Astrocyte (in vitro differentiated cells and primary cell): ENCODE measurements around the gene RPS25. TPM values are rescaled to one million over a fixed set of nuclear protein-coding genes. Genes with fewer than 3 reads are reported as not detected.

Experiments
- DNase-seq: peaks from one replicate; pipeline ENCODE4 v3.0.0-alpha.2; 2010; ENCODE audit warnings: low read depth
- FAIRE-seq: peaks from 2 replicates; lab custom pipeline; 2011; peaks lifted over from hg19 to GRCh38; lab: Jason Lieb, UNC
- H2AFZ ChIP-seq: 2 replicates; pipeline ENCODE4 v1.6.0; 2012; ENCODE audit warnings: low read depth, low read length, inconsistent platforms
- H3K27ac ChIP-seq: 2 replicates; pipeline ENCODE4 v1.5.1; 2011; ENCODE audit warnings: low read depth, low read length, inconsistent platforms
- H3K27me3 ChIP-seq: 2 replicates; pipeline ENCODE4 v1.6.0; 2011; ENCODE audit warnings: low read length, inconsistent platforms; ENCODE audit not compliant: insufficient read depth
- H3K36me3 ChIP-seq: 2 replicates; pipeline ENCODE4 v1.5.1; 2011; ENCODE audit warnings: low read length, inconsistent platforms; ENCODE audit not compliant: insufficient read depth
- H3K4me1 ChIP-seq: 2 replicates; pipeline ENCODE4 v1.5.1; 2011; ENCODE audit warnings: low read length, inconsistent platforms; ENCODE audit not compliant: insufficient read depth
- H3K4me2 ChIP-seq: 2 replicates; pipeline ENCODE4 v1.6.0; 2012; ENCODE audit warnings: low read length, inconsistent platforms
- H3K4me3 ChIP-seq: 2 replicates; pipeline ENCODE4 v1.5.1; 2011; ENCODE audit warnings: low read depth, mild to moderate bottlenecking, low read length, inconsistent platforms; ENCODE audit not compliant: insufficient read depth
- H3K79me2 ChIP-seq: 2 replicates; pipeline ENCODE4 v1.6.0; 2012; ENCODE audit warnings: mild to moderate bottlenecking, low read length, inconsistent platforms; ENCODE audit not compliant: insufficient read depth
- H3K9ac ChIP-seq: 2 replicates; pipeline ENCODE4 v1.6.0; 2012; ENCODE audit warnings: mild to moderate bottlenecking, low read length, inconsistent platforms
- H3K9me3 ChIP-seq: 2 replicates; pipeline ENCODE4 v1.5.1; 2012; ENCODE audit warnings: low read depth, mild to moderate bottlenecking, low read length, inconsistent platforms; ENCODE audit not compliant: insufficient read depth
- H4K20me1 ChIP-seq: 2 replicates; pipeline ENCODE4 v1.6.0; 2012; ENCODE audit warnings: low read length, inconsistent platforms; ENCODE audit not compliant: insufficient read depth
- H3K27ac Mint-ChIP-seq: one replicate; pipeline ENCODE4 v1.8.0; 2021; ENCODE audit warnings: mild to moderate bottlenecking, mixed read lengths; ENCODE audit not compliant: unreplicated experiment
- H3K27me3 Mint-ChIP-seq: one replicate; pipeline ENCODE4 v1.8.0; 2021; ENCODE audit warnings: low read depth, mixed read lengths; ENCODE audit not compliant: unreplicated experiment
- H3K36me3 Mint-ChIP-seq: one replicate; pipeline ENCODE4 v1.8.0; 2021; ENCODE audit warnings: low read depth, mixed read lengths; ENCODE audit not compliant: unreplicated experiment
- H3K4me1 Mint-ChIP-seq: one replicate; pipeline ENCODE4 v1.8.0; 2021; ENCODE audit warnings: low read depth, mixed read lengths; ENCODE audit not compliant: unreplicated experiment
- H3K4me3 Mint-ChIP-seq: one replicate; pipeline ENCODE4 v1.8.0; 2021; ENCODE audit warnings: mild to moderate bottlenecking, moderate library complexity, mixed read lengths; ENCODE audit not compliant: unreplicated experiment
- H3K9me3 Mint-ChIP-seq: one replicate; pipeline ENCODE4 v1.8.0; 2021; ENCODE audit warnings: mild to moderate bottlenecking, mixed read lengths; ENCODE audit not compliant: unreplicated experiment
- EZH2 ChIP-seq: IDR thresholded peaks from 2 replicates; pipeline ENCODE4 v1.6.1; 2012; ENCODE audit warnings: mild to moderate bottlenecking, low read length, inconsistent platforms; ENCODE audit not compliant: insufficient read depth
- total RNA-seq: library from RNA; stranded (reverse); gene quantifications from 2 replicates; pipeline ENCODE4 v1.2.1, GENCODE V29; 2021
- TF ChIP-seq, protein P1 (sequence below): IDR thresholded peaks from 2 replicates; pipeline ENCODE4 v1.5.1; 2011; ENCODE audit warnings: low read depth, mild to moderate bottlenecking, inconsistent platforms, low read length, moderate library complexity; ENCODE audit not compliant: insufficient read depth

The RPS25 gene
- total RNA-seq, 1 donor from 2014 or later: 750 TPM

DNA sequence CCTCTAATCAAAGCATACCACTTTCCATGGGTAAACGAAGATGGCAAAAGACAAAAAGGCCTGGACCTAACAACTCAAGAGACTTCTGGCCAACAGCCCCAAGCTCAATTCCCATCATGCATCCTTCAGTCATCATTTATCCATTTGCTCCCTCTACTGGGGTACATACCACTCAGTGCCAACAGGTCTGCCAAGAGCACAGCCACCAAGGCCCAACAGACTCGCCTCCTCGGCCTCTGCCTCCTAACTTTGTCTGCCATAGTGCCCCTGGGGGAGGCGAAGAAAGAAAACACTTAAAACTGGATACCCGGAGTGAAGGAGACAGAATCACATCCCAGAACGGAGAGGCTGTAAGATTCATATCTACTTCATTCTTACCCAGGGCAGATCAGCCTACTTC, 37.8 kb upstream of the RPS25 start:
- Mint-ChIP-seq H3K36me3 (peaks cover 25% of the 10 kb centered on the region), H3K4me1 (peaks cover 14% of the 10 kb centered on the region)

DNA sequence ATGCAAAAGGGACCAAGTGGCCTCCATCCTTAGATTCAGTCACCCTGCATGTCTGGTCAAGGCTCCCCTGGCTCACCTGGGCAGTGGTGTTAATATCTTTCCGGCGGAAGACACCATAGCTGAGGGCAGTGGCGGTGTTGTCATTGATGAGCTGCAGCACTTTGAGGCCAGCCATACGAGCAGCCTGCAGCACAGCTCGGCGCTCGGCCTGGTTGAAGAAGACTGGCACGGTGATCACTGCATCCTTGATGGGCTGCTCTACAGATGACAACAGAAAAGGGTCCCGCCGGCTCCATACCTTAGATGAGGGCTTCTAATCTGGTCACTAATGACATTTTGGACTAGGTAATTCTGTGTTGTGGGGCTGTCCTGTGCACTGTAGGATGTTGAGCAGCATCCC, 36.3 kb upstream of the RPS25 start:
- Histone ChIP-seq H3K27ac (no peak overlapping the region), H3K36me3 (peaks cover 56% of the 10 kb centered on the region), H3K79me2 (peaks cover 47% of the 10 kb centered on the region), H3K27me3 (no peaks in the 10 kb centered on the region), H4K20me1 (peaks cover 67% of the 10 kb centered on the region), H3K9me3 (no peaks in the 10 kb centered on the region), H3K4me2 (no peak overlapping the region), H3K4me1 (peaks cover 18% of the 10 kb centered on the region), H2AFZ (no peak overlapping the region), H3K9ac (peak overlapping the region; percentile 22), H3K4me3 (no peak overlapping the region)
- Mint-ChIP-seq H3K4me3 (peak overlapping the region; percentile 61), H3K9me3 (no peaks in the 10 kb centered on the region), H3K4me1 (peaks cover 14% of the 10 kb centered on the region), H3K36me3 (peaks cover 30% of the 10 kb centered on the region), H3K27me3 (no peaks in the 10 kb centered on the region), H3K27ac (no peak overlapping the region)
- TF ChIP-seq, protein P1, sequence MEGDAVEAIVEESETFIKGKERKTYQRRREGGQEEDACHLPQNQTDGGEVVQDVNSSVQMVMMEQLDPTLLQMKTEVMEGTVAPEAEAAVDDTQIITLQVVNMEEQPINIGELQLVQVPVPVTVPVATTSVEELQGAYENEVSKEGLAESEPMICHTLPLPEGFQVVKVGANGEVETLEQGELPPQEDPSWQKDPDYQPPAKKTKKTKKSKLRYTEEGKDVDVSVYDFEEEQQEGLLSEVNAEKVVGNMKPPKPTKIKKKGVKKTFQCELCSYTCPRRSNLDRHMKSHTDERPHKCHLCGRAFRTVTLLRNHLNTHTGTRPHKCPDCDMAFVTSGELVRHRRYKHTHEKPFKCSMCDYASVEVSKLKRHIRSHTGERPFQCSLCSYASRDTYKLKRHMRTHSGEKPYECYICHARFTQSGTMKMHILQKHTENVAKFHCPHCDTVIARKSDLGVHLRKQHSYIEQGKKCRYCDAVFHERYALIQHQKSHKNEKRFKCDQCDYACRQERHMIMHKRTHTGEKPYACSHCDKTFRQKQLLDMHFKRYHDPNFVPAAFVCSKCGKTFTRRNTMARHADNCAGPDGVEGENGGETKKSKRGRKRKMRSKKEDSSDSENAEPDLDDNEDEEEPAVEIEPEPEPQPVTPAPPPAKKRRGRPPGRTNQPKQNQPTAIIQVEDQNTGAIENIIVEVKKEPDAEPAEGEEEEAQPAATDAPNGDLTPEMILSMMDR: no peak
- no peak for TF ChIP-seq EZH2
- FAIRE-seq (no peak), DNase-seq (no peak)

More for the DNA sequence above, 37.8 kb upstream of the RPS25 start:
- DNase-seq (no peak), FAIRE-seq (no peak)
- Mint-ChIP-seq H3K27ac (peak overlapping the region; percentile 63), H3K9me3 (no peaks in the 10 kb centered on the region), H3K27me3 (no peaks in the 10 kb centered on the region), H3K4me3 (peak overlapping the region; percentile 93)
- Histone ChIP-seq H3K36me3 (peaks cover 45% of the 10 kb centered on the region), H4K20me1 (peaks cover 54% of the 10 kb centered on the region), H3K27ac (peak overlapping the region; percentile 83), H3K9ac (peak overlapping the region; percentile 91), H3K4me1 (peaks cover 18% of the 10 kb centered on the region), H3K9me3 (no peaks in the 10 kb centered on the region), H3K4me3 (peak overlapping the region; percentile 78), H3K4me2 (peak overlapping the region; percentile 91), H3K79me2 (peaks cover 47% of the 10 kb centered on the region), H2AFZ (no peak overlapping the region), H3K27me3 (no peaks in the 10 kb centered on the region)
- no peak for TF ChIP-seq EZH2
- TF ChIP-seq, protein P1: no peak

DNA sequence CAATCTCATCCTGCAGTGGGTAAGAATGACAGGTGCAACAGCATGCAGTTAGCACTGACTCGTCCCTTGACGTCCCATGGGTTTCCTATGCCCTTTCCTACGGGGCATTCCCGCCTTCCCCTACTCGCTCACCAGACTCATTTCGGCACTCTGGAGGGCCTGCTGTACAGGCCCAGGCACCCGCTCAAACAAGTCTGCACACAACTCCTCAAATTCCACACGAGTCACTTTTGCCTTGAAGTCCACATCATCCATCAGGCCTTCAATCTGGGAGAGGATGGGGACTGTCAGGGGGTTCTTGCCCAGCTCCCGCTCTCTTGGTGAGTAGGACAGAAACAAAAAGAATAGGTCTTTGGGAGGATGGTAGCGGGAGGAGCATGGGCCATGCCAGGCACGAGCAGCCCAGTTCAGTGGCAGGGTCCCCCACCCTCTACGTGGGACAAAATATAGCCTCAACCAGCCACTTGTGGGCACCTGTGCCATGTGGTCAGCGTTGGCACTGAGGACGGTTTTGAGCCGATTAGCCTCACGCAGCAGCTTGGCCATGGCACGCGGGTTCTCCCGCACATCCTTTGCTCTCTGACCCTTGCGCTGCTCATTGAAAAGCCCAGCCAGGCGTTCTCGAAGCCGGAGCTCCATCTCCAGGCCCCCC, 34.1 kb upstream of the RPS25 start:
- Histone ChIP-seq H4K20me1 (peaks cover 85% of the 10 kb centered on the region), H3K9me3 (no peaks in the 10 kb centered on the region), H2AFZ (no peak overlapping the region), H3K27ac (no peak overlapping the region), H3K4me2 (no peak overlapping the region), H3K27me3 (no peaks in the 10 kb centered on the region), H3K36me3 (peaks cover 66% of the 10 kb centered on the region), H3K4me1 (peaks cover 10% of the 10 kb centered on the region), H3K4me3 (no peak overlapping the region), H3K79me2 (peaks cover 42% of the 10 kb centered on the region), H3K9ac (no peak overlapping the region)
- DNase-seq (no peak), FAIRE-seq (no peak)
- Mint-ChIP-seq H3K27me3 (no peaks in the 10 kb centered on the region), H3K27ac (no peak overlapping the region), H3K36me3 (peaks cover 43% of the 10 kb centered on the region), H3K4me1 (peaks cover 7% of the 10 kb centered on the region), H3K9me3 (no peaks in the 10 kb centered on the region), H3K4me3 (peak overlapping the region; percentile 20)
- TF ChIP-seq EZH2: no peak
- TF ChIP-seq, protein P1: no peak
